Limb (tissue), 2 donors: ENCODE measurements around the gene DLG1.
A peak's percentile ranks its signal among the peaks of the same experiment; 100 is the strongest.
"Not testable (repeated sequence)": the region's sequence is repeated elsewhere in the genome, so short reads cannot be mapped to it uniquely, and the experiment has no call there.

Experiments
- DNase-seq, 2 donors: peaks; one replicate each; pipeline ENCODE4 v3.0.0-alpha.2; 2016; ENCODE audit errors: extremely low spot score in 2 of 2

DLG1 gene

GRCh38 chr3:197289726-197290125 lies 8.7 kb downstream of the DLG1 start:
- DNase-seq = no peak

DNA sequence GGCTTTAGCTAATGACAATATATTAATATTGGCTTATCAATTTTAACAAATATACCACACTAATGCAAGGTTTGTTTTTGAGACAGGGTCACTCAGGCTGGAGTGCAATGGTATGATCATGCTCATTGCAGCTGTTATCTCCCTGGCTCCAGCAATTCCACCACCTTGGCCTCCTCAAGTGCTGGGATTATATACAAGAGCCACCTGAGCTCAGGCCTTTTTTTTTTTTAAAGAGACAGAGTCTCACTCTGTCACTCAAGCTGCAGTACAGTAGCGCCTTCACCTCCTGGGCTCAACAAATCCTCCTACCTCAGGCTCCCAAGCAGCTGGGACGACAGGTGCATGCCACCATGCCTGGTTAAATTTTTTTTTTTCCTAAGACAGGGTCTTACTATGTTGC lies 11.7 kb downstream of the DLG1 start:
- DNase-seq = no peak

GRCh38 chr3:197285557-197285956 lies 12.9 kb downstream of the DLG1 start:
- DNase-seq = no peak

DNA sequence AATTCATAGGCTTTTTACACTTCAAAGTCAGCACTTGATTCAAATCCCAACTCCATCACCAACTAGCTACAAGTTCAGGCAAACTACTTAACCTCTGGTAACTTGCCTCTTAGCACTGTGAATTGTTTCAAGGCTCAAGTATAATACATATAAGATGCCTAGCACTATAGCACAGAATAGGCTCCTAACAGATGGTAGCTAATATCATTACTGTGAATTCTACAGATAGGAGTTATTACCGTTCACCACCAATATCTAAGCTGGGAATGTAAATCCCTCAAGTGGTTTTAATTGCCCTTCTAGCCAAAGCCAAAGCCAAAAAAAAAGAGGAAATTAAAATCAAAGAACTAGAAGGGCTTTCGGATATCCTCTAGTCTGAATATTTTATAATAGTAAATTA lies 15.4 kb downstream of the DLG1 start:
- DNase-seq = no peak

GRCh38 chr3:197281849-197282248 lies 16.6 kb downstream of the DLG1 start:
- DNase-seq = no peak

DNA sequence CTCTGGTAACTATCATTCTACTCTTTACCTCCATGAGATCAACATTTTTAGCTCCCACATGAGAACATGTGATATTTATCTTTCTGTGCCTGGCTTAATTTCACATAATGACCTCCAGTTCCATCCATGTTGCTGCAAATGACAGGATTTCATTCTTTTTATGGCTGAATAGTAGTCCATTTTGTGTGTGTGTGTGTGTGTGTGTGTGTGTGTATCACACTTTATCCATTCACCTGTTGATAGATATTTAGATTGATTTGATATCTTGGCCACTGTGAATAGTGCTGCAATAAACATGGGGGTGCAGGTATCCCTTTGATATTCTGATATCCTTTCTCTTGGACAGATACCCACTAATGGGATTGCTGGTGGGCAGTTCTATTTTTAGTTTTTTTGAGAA lies 18.3 kb downstream of the DLG1 start:
- DNase-seq = no peak

DNA sequence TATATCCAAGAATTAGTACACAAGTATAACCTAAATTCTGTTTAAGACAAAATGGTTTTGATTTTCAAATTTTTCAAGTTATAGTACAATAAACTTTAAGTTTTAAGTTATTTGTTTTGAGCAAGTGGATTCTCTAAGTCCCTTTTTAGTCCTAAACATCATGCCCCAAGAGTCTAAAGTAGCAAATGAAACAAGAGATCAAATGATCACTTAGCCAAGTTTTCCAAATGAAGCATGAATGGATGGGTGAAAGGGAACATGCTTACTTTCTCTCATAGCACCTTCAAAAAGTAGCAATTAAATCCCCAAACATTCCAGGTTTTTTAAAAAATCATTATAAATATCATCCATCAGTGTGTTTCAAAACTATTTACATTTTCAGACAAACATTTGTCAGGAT lies 19.5 kb downstream of the DLG1 start:
- no peak for DNase-seq

GRCh38 chr3:197276808-197277207 lies 21.6 kb downstream of the DLG1 start:
- not testable (repeated sequence) for DNase-seq

DNA sequence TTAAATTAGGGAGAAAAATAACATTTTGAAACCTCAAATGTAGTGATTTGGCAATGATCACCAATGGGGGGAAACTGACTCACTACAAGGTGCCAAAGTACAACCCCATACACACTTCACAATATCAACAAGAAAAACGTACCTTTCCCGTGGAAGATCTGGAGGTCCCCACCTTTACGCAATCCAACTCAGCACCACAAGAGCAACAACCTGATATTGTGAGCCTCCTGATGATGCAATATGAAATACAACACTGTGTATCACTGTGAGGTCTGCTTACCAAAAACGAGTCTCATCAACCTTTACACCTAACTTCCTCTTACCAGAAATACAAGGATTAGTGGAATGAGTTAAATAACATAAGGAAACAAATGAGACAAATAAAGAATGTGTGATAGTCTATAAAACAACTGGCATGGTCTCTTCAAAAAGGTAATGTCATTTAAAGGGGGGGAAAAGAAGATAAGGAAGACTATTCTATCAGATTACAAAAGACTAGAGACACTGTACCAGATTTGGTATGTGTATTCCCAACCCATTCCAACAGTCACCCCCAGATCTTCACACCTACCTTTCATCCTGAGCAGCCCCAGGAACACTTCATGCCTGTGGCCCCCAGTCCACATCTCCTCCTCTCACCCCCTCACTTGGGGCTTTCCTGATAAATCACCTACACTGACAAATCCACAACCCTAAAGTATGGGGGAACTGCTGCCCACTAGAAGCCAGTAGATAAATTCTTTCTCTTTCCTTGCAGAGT lies 27.7 kb downstream of the DLG1 start:
- no peak for DNase-seq

GRCh38 chr3:197269024-197269423 lies 29.4 kb downstream of the DLG1 start:
- DNase-seq = no peak

GRCh38 chr3:197268294-197268693 lies 30.1 kb downstream of the DLG1 start:
- no peak for DNase-seq

DNA sequence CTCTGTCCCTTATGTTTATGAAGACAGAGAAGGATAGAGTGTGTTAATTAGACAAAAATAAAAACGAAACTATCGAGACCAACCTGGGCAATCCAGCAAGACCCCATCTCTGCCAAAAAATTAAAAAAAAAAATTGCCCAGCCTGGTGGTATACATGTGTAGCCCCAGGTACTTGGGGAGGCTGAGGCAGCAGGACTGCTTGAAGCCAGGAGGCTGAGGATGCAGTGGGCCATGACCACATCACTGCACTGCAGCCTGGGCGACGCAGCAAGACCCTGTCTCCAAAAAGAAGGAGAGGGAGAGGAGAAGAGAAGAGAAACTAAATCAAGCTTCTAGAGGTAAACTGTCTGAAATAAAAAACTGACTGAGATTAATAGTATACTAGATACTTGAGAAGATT lies 32.1 kb downstream of the DLG1 start:
- DNase-seq = no peak

DNA sequence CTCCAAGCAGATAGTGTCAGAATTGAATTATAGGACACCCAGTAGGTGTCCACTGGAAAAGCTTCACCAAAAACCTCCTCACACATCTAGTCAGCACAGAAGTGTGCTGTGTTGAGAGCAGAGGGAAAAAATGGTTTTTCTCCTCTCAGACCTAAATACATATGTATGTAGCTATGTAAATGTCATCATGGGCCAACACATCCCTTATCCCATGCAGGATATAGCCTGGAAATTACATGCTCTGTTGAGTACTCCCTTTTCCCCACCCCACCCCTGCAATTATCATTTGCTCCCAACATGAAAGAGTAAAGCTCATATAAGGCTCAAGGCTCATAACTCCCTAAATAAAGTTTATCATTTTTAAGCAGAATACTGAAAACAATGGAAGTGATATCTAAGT lies 35.7 kb downstream of the DLG1 start:
- no peak for DNase-seq

- DNase-seq = no peak
Measured at GRCh38 chr3:197261164-197261509, 37.3 kb downstream of the DLG1 start.

GRCh38 chr3:197260491-197261163 lies 37.8 kb downstream of the DLG1 start:
- DNase-seq = no peak

GRCh38 chr3:197259096-197259495 lies 39.3 kb downstream of the DLG1 start:
- no peak for DNase-seq

DNA sequence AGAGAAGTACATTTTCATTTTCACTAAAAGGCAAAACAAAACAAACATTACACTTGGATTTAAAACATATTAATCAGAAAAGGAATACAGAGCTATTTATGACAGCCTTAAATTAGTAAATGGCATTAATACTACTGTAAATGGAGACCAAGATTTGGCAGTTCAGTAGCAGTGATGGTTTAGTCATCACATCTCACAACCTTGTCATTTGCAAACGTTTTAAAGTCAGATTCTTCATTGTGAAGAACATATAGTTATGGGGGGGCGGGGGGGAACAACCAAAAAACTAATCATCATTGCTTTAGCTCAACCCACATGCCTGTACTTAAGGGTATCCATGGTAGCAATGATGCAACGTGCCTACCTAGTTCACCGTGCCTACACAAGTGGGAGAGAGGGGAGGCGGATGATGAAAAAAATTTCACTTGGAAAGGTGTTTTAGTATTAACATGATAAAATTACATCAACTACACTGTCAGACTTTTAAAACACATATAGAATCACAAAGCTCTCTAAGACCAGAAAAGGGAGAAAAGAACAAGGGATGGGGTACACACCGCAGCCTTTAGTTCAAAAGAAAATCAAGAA lies 40.1 kb downstream of the DLG1 start:
- DNase-seq = no peak

DNA sequence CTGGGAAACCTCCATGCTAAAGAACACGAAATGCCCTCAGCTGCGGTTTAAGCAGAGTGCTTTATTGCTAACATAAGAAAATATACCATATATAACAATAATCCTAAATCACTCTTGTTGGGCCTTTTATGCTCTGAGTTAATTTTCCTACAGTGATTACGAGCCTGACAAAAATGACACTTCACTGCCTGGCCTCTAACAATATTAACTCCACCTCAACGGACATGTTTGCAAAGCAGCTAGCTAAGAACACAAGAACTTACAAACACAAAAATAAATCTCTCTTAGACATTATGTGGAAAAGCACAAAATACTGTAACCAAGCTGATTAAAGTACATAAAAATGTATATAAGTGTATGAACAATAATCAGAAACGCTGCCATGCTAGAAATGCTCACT lies 40.7 kb downstream of the DLG1 start:
- no peak for DNase-seq

DNA sequence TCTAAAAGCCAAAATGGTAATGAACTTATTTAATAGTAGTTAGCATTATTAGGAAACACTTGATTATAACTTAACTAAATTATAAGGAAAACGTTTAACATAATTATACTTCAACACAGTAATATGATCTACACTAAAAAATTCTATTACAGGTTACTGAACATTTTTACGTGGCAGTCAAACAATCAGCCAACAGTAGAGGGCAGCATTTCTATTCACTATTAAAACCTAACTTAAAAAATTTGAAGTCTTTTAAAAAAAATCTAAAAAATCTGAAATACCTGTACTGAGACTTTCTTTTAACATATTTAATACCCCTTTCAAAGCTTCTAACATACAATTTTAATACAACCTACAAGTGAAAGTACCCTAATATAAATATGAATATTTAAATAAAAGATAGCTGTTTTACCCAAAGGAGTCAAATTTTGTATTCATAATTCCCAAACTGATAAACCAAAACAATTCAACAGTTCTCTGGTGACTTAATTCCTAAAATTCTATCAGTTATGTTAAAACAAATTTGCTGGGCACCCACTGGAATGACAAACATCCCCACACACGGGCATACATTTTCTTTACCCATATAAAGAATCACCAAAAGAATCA lies 41.5 kb downstream of the DLG1 start:
- peak in 1 of 2 donors; percentile 57 for DNase-seq

GRCh38 chr3:197256104-197256503 lies 42.3 kb downstream of the DLG1 start:
- DNase-seq = no peak

DNA sequence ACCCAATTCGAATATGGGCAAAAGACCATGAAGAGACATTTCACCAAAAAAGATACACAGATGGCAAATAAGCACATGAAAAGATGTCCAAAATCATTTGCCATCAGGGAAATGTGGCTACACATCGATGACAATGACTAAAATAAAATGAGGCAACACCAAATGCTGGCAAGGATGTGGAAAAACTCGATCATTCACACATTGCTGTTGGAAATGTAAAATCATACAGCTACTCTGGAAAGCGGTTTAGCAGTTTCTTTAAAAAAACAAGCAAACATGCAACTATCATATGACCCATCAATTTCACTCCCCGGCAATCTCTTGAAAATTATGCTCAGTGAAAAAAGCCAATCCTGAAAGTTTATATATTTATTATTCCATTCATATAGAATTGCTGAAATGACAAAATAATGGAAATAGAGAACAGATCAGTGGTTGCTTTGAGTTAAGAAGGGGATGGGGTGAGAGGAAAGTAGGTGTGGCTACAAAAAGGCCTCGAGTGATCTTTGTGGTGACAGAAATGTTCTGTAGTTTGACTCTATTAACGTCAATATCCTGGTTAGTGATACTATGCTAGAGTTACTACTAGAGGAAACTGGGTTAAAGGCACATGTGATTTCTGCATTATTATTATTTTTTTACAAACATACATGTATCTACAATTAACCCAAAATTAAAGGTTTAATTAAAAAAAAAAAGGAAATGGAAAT lies 45.0 kb downstream of the DLG1 start:
- no peak for DNase-seq

DNA sequence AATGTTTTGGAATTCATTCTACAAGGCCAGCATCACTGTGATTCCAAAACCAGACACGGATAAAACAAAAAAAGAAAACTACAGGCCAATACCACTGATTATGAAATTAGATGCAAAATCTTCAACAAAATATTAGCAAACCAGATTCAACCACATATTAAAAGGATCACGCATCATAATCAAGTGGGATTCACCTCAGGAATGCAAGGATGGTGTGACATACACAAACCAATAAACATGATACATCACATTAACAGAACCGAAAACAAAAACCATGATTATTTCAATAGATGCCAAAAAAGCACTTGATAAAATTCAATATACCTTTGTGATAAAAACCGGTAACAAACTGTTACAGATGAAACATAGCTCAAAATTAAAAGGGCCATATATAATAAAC lies 48.9 kb downstream of the DLG1 start:
- DNase-seq = no peak
